Peyer's patch (tissue), 4 donors: ENCODE data around the gene PACSIN1. TPM values are rescaled to one million over a fixed set of nuclear protein-coding genes. Genes with fewer than 3 reads are reported as not detected.

Experiments
- DNase-seq, 3 donors: peaks; one replicate each; pipeline ENCODE4 v3.0.0-alpha.2; 2017 to 2019
- H3K27ac ChIP-seq, 4 donors: fragments of 200-600 bp; sonication (generic); one replicate each; pipeline ENCODE4 v1.5.1; 2016 to 2019
- H3K27me3 ChIP-seq, 2 donors: fragments of 200-600 bp; sonication (generic); one replicate each; pipeline ENCODE4 v1.5.1; 2019
- H3K36me3 ChIP-seq, 3 donors: fragments of 200-600 bp; sonication (generic); one replicate each; pipeline ENCODE4 v1.5.1; 2016 to 2019
- H3K4me1 ChIP-seq, 4 donors: fragments of 200-600 bp; sonication (generic); one replicate each; pipeline ENCODE4 v1.5.1; 2016 to 2019
- H3K4me3 ChIP-seq, 4 donors: fragments of 200-600 bp; sonication (generic); 1 replicate in 3 of 4; 2 replicates in 1 of 4; pipeline ENCODE4 v1.5.1; 2016 to 2019; ENCODE audit warnings: mild to moderate bottlenecking in 1 of 4
- H3K9me3 ChIP-seq, 4 donors: fragments of 200-600 bp; sonication (generic); one replicate each; pipeline ENCODE4 v1.5.1; 2016 to 2019; ENCODE audit warnings: mild to moderate bottlenecking in 1 of 4
- POLR2A ChIP-seq, 2 donors: fragments of 450-650 bp; IDR thresholded peaks; one replicate each; pipeline ENCODE4 v1.5.1; 2017; ENCODE audit warnings: antibody characterized with exemption in 2 of 2, mild to moderate bottlenecking in 2 of 2, moderate library complexity in 2 of 2
- total RNA-seq, 4 donors: library from RNA; depleted of rRNA; stranded (reverse); fragments of >200 nt; gene quantifications; one replicate each; pipeline ENCODE4 v1.1.0, GENCODE V29; 2016
- TF ChIP-seq, protein P1 (sequence below), 6 experiments: fragments of 450-650 bp in 4 of 6; fragments of 200-600 bp in 2 of 6; sonication (generic) in 1 of 6; IDR thresholded peaks; one replicate each; pipeline ENCODE4 v1.5.1; 2017 to 2019; ENCODE audit warnings: antibody characterized with exemption in 6 of 6, mild to moderate bottlenecking in 3 of 6, moderate library complexity in 1 of 6

The PACSIN1 gene
- total RNA-seq, 4 donors from 2014 or later = 0.28 to 9.9 (median 0.40) TPM; not detected in 1

DNA sequence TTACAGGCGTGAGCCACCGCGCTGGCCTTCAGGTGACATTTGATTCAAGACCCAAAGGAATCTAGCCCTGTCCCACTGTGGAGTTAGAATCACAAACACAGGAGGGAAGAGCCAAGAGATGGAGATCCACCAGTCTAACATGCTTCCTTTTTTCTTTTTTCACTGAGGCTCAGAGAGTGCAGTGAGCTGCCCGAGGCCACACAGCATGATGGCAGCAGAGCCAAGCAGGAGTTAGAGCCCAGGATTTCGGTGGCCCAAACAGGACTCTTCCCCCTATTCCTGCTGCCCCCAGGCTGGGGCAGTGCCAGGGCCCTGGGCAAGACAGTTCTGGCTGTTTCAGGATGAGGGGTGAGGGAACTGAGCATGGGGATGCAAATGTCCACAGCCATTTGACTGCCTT is 98.3 kb downstream of the PACSIN1 start:
- Histone ChIP-seq H3K4me1 (no peaks in the 10 kb centered on the region), H3K27me3 (no peaks in the 10 kb centered on the region), H3K4me3 (no peak overlapping the region), H3K9me3 (no peaks in the 10 kb centered on the region), H3K27ac (no peak overlapping the region), H3K36me3 (no peaks in the 10 kb centered on the region)
- no peak for DNase-seq
- TF ChIP-seq, protein P1, sequence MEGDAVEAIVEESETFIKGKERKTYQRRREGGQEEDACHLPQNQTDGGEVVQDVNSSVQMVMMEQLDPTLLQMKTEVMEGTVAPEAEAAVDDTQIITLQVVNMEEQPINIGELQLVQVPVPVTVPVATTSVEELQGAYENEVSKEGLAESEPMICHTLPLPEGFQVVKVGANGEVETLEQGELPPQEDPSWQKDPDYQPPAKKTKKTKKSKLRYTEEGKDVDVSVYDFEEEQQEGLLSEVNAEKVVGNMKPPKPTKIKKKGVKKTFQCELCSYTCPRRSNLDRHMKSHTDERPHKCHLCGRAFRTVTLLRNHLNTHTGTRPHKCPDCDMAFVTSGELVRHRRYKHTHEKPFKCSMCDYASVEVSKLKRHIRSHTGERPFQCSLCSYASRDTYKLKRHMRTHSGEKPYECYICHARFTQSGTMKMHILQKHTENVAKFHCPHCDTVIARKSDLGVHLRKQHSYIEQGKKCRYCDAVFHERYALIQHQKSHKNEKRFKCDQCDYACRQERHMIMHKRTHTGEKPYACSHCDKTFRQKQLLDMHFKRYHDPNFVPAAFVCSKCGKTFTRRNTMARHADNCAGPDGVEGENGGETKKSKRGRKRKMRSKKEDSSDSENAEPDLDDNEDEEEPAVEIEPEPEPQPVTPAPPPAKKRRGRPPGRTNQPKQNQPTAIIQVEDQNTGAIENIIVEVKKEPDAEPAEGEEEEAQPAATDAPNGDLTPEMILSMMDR (IDR thresholded peaks at IDR 0.05) = no peak
- TF ChIP-seq POLR2A (IDR thresholded peaks at IDR 0.05) = no peak

GRCh38 chr6:34565722-34566137 is 99.9 kb downstream of the PACSIN1 start:
- no peak for DNase-seq
- TF ChIP-seq, protein P1 (IDR thresholded peaks at IDR 0.05) = no peak
- TF ChIP-seq POLR2A (IDR thresholded peaks at IDR 0.05) = no peak
- H3K4me1 ChIP-seq = no peaks in the 10 kb centered on the region
- no peak overlapping the region for H3K27ac ChIP-seq
- no peaks in the 10 kb centered on the region for H3K27me3 ChIP-seq
- H3K4me3 ChIP-seq = no peak overlapping the region
- no peaks in the 10 kb centered on the region for H3K9me3 ChIP-seq
- no peaks in the 10 kb centered on the region for H3K36me3 ChIP-seq

DNA sequence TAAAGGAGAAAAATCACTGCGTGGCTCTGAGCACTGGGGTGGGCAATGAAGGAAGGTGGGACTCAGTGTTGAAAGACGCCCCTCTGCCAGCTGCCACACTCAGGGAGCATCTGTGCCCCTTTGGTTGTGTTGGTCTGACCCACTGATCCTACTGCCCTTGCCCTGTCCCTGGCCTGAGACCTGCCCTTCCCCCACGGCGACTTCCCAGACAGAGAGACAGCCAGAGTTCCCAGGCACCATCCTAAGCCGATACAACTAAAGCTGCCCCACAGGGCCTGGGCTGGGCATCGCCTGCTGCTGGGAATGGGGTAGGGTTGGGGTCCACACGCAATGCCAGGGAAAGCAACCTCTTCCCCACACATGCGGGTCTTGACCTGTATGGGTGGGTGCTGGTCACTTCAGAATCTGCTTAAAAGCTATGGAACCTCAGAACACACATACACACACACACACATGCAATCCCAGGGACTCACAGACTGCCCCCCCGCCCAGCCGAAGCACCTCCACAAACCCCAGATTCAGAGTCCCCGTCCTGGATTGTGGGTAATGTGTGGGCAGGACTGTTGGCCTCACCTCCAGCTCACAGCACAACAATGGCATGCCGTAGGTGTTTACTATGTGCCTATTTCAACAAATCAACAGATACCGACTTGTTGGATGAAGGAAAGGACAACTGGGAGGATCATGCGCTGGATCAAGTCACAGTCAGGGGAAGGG is 101.1 kb downstream of the PACSIN1 start:
- H3K9me3 ChIP-seq = no peaks in the 10 kb centered on the region
- no peaks in the 10 kb centered on the region for H3K4me1 ChIP-seq
- no peaks in the 10 kb centered on the region for H3K36me3 ChIP-seq
- no peak overlapping the region for H3K4me3 ChIP-seq
- H3K27ac ChIP-seq = no peak overlapping the region
- TF ChIP-seq POLR2A (IDR thresholded peaks at IDR 0.05) = no peak
- TF ChIP-seq, protein P1 (IDR thresholded peaks at IDR 0.05) = no peak
- no peak for DNase-seq
- H3K27me3 ChIP-seq = no peaks in the 10 kb centered on the region

GRCh38 chr6:34568341-34569201 is 102.7 kb downstream of the PACSIN1 start:
- no peaks in the 10 kb centered on the region for H3K27me3 ChIP-seq
- no peaks in the 10 kb centered on the region for H3K4me1 ChIP-seq
- H3K9me3 ChIP-seq = no peaks in the 10 kb centered on the region
- TF ChIP-seq, protein P1 (IDR thresholded peaks at IDR 0.05) = no peak
- no peak for TF ChIP-seq POLR2A (IDR thresholded peaks at IDR 0.05)
- DNase-seq = no peak
- no peaks in the 10 kb centered on the region for H3K36me3 ChIP-seq
- H3K27ac ChIP-seq = no peak overlapping the region
- no peak overlapping the region for H3K4me3 ChIP-seq

- Histone ChIP-seq H3K4me3 (no peak overlapping the region), H3K4me1 (no peaks in the 10 kb centered on the region), H3K9me3 (no peaks in the 10 kb centered on the region), H3K27me3 (no peaks in the 10 kb centered on the region), H3K27ac (no peak overlapping the region), H3K36me3 (no peaks in the 10 kb centered on the region)
- DNase-seq = no peak
- no peak for TF ChIP-seq POLR2A (IDR thresholded peaks at IDR 0.05)
- TF ChIP-seq, protein P1 (IDR thresholded peaks at IDR 0.05) = no peak
Measured at GRCh38 chr6:34569361-34569973, 103.6 kb downstream of the PACSIN1 start.
